Aorta (tissue), 5 donors: Measurements from ENCODE around the gene HUWE1. TPM values are rescaled to one million over a fixed set of nuclear protein-coding genes. Genes with fewer than 3 reads are reported as not detected.

Source experiments
- ATAC-seq: fragments of 200-7000 bp; cut with Tn5 transposase; one replicate; pipeline ENCODE4 v1.9.1; 2022; ENCODE audit warnings: moderate library complexity; ENCODE audit not compliant: low FRiP score
- DNase-seq, 2 donors: peaks; one replicate each; pipeline ENCODE4 v3.0.0-alpha.2; 2020
- H3K27ac ChIP-seq, 2 donors: one replicate each; pipeline ENCODE4 v1.5.1; 2013; ENCODE audit warnings: low read length in 2 of 2, mild to moderate bottlenecking in 2 of 2, moderate library complexity in 2 of 2, control low read depth in 1 of 2, inconsistent platforms in 1 of 2, low read depth in 1 of 2
- H3K27me3 ChIP-seq, 2 donors: one replicate each; pipeline ENCODE4 v1.6.1; 2013; ENCODE audit warnings: control low read depth in 1 of 2, low read length in 1 of 2, mild to moderate bottlenecking in 1 of 2, moderate library complexity in 1 of 2; ENCODE audit not compliant: insufficient read depth in 2 of 2, control insufficient read depth in 1 of 2
- H3K36me3 ChIP-seq, 2 donors: one replicate each; pipeline ENCODE4 v1.6.1; 2013; ENCODE audit warnings: control low read depth in 1 of 2, low read length in 1 of 2, mild to moderate bottlenecking in 1 of 2; ENCODE audit not compliant: insufficient read depth in 2 of 2, control insufficient read depth in 1 of 2
- H3K4me1 ChIP-seq, 2 donors: one replicate each; pipeline ENCODE4 v1.6.1; 2013; ENCODE audit warnings: low read length in 2 of 2, control low read depth in 1 of 2, mild to moderate bottlenecking in 1 of 2, moderate library complexity in 1 of 2; ENCODE audit not compliant: insufficient read depth in 2 of 2, control insufficient read depth in 1 of 2
- H3K4me3 ChIP-seq, 2 donors: one replicate each; pipeline ENCODE4 v1.5.1; 2013; ENCODE audit warnings: low read length in 2 of 2, control low read depth in 1 of 2, mild to moderate bottlenecking in 1 of 2
- H3K9me3 ChIP-seq: one replicate; pipeline ENCODE4 v1.6.1; 2013; ENCODE audit warnings: mild to moderate bottlenecking, low read length; ENCODE audit not compliant: control insufficient read depth
- WGBS, 2 donors: extraction: QIAGEN DNeasy Blood & Tissue Kit; methylation state at CpG; one replicate each; pipeline ENCODE4 v1.1.7; 2013; 5-methylcytosine and 5-hydroxymethylcytosine counted together
- intact Hi-C, 2 donors: fragments of 100-400 bp; cut with DNase I; formaldehyde crosslinking; loops; one replicate each; pipeline versions ENCODE4 v1.14.2 to v1.15.0; 2022
- polyA plus RNA-seq, 2 donors: library from polyadenylated mRNA; stranded (reverse); fragments of 200-250 nt; gene quantifications; one replicate each; pipeline ENCODE4 v1.2.3, GENCODE V29; 2013
- total RNA-seq, 2 donors: library from RNA; stranded (reverse); fragmentation: NEBNext Ultra II Directional; extraction: Animal tissue kit (Norgen Biotek cat#: 25700); gene quantifications; one replicate each; pipeline ENCODE4 v1.2.1, GENCODE V29; 2021
- donor health status: healthy with polysubstance abuse.
- donor health status: Bipolar disorder and iron deficiency.
- donor health status: DM: no; HTN: no; CAD: no.
- donor health status: DM: no; HTN: no; CAD: no.
- donor health status: DM: yes; HTN: yes; CAD: no.

Gene HUWE1
- total and polyA plus RNA-seq, 4 donors, result 22.5 to 196 (median 110) TPM

DNA sequence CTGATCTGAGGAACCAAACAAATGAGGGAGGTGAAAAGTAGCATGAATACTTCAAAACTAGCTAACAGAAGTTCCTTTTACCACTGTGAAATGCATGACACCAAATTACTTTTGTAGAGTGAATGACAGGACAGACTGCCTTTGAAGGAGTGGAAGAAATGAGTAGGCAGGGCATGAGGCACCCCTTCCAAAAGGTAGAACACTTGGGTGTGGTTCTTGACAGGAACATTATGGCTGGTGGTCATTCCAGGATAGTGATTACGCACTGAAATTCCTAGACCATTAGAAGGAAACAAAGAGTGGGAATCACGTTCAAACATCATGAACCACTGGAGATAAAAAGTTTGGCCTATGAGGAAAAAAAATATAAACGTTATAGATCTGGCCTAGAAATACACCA is 4.9 kb downstream of the HUWE1 start:
- WGBS, 2 donors, result 32 to 58% methylated on average over 3 of the region's 3 CpGs
- no peaks in the 10 kb centered on the region for H3K4me1 ChIP-seq
- no peaks in the 10 kb centered on the region for H3K27me3 ChIP-seq
- DNase-seq (no peak), ATAC-seq (no peak)
- intact Hi-C loops, result no loop called here
- no peak overlapping the region for H3K4me3 ChIP-seq
- H3K9me3 ChIP-seq, result no peaks in the 10 kb centered on the region
- H3K36me3 ChIP-seq, result no peaks in the 10 kb centered on the region
- no peak overlapping the region for H3K27ac ChIP-seq

- H3K27me3 ChIP-seq, result no peaks in the 10 kb centered on the region
- H3K9me3 ChIP-seq, result no peaks in the 10 kb centered on the region
- DNase-seq (no peak), ATAC-seq (no peak)
- intact Hi-C loops, result no loop called here
- H3K4me1 ChIP-seq, result no peaks in the 10 kb centered on the region
- H3K27ac ChIP-seq, result no peak overlapping the region
- no peaks in the 10 kb centered on the region for H3K36me3 ChIP-seq
- H3K4me3 ChIP-seq, result no peak overlapping the region
These were observed 7.9 kb downstream of the HUWE1 start for GRCh38 chrX:53678667-53679066.

DNA sequence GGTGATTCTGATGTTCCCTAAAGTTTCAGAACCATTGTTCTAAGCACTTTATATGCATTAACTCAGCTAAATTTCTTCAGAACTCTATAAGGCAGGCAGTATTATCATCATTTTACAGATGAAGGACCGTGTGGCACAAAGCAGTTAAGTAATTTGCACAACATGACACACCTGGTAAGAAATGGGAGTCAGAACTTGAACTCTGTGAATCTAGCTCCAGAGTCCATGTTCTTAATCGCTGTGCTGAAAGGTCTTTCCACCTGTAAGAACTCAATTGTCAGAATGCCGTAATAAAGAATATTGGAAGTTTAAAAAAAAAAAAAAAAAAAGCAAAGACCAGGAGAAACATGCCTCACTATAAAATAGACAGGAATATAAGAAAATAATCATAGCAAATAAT is 9.2 kb downstream of the HUWE1 start:
- Histone ChIP-seq H3K4me1 (no peaks in the 10 kb centered on the region), H3K36me3 (no peaks in the 10 kb centered on the region), H3K9me3 (no peaks in the 10 kb centered on the region), H3K27ac (no peak overlapping the region), H3K4me3 (no peak overlapping the region), H3K27me3 (no peaks in the 10 kb centered on the region)
- no peak for ATAC-seq
- intact Hi-C loops, result no loop called here
- WGBS, 2 donors, result 72 to 80% methylated on average over 3 of the region's 3 CpGs
- DNase-seq, result no peak

DNA sequence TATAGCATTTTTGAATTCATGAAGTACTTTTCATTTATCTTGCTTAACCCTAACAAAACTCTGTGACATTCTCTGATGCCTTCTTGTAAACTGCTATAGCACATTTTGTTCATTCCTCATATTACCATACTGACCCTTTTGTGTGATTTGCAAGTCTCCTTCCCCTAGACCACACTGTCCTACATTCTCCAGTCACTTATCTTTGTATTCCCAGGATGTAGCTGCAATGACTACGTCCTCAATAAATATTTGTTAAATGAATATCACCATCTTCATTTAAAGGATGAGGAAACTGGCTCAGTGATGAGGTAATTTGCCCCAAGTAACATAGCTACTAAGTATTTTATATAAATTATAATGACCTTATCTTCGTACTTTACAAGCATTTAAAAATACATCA is 11.9 kb downstream of the HUWE1 start:
- no peaks in the 10 kb centered on the region for H3K36me3 ChIP-seq
- ATAC-seq (no peak), DNase-seq (no peak)
- no peak overlapping the region for H3K4me3 ChIP-seq
- no peak overlapping the region for H3K27ac ChIP-seq
- WGBS, 2 donors, result 57 to 58% methylated on average over 2 of the region's 2 CpGs
- intact Hi-C loops, result no loop called here
- no peaks in the 10 kb centered on the region for H3K9me3 ChIP-seq
- no peaks in the 10 kb centered on the region for H3K27me3 ChIP-seq
- H3K4me1 ChIP-seq, result no peaks in the 10 kb centered on the region

GRCh38 chrX:53669258-53669657 is 17.3 kb downstream of the HUWE1 start:
- intact Hi-C loops, result no loop called here
- Histone ChIP-seq H3K4me3 (no peak overlapping the region), H3K27me3 (no peaks in the 10 kb centered on the region), H3K27ac (no peak overlapping the region), H3K9me3 (no peaks in the 10 kb centered on the region), H3K36me3 (no peaks in the 10 kb centered on the region), H3K4me1 (peaks cover 0 to 4% of the 10 kb centered on the region in 2 donors)
- DNase-seq (no peak), ATAC-seq (no peak)

GRCh38 chrX:53666171-53666570 is 20.3 kb downstream of the HUWE1 start:
- intact Hi-C loops, result no loop called here
- no peaks in the 10 kb centered on the region for H3K9me3 ChIP-seq
- WGBS, 2 donors, result 58 to 77% methylated on average over 1 of the region's 1 CpG
- no peak overlapping the region for H3K27ac ChIP-seq
- no peak overlapping the region for H3K4me3 ChIP-seq
- ATAC-seq (no peak), DNase-seq (no peak)
- H3K36me3 ChIP-seq, result peaks cover 0 to 3% of the 10 kb centered on the region in 2 donors
- H3K27me3 ChIP-seq, result no peaks in the 10 kb centered on the region
- peaks cover 0 to 4% of the 10 kb centered on the region in 2 donors for H3K4me1 ChIP-seq

- Histone ChIP-seq H3K4me3 (no peak overlapping the region), H3K36me3 (peaks cover 0 to 3% of the 10 kb centered on the region in 2 donors), H3K27ac (no peak overlapping the region), H3K4me1 (no peaks in the 10 kb centered on the region), H3K27me3 (no peaks in the 10 kb centered on the region), H3K9me3 (no peaks in the 10 kb centered on the region)
- 62 to 66% methylated on average over 3 of the region's 3 CpGs for WGBS, 2 donors
- ATAC-seq (no peak), DNase-seq (no peak)
- intact Hi-C loops, result no loop called here
These were observed 26.5 kb downstream of the HUWE1 start for GRCh38 chrX:53660004-53660403.

GRCh38 chrX:53659039-53659438 is 27.5 kb downstream of the HUWE1 start:
- Histone ChIP-seq H3K27ac (no peak overlapping the region), H3K4me1 (no peaks in the 10 kb centered on the region), H3K9me3 (no peaks in the 10 kb centered on the region), H3K4me3 (no peak overlapping the region), H3K36me3 (peaks cover 0 to 3% of the 10 kb centered on the region in 2 donors), H3K27me3 (no peaks in the 10 kb centered on the region)
- DNase-seq (no peak), ATAC-seq (no peak)
- WGBS, 2 donors, result 89 to 100% methylated on average over 1 of the region's 1 CpG
- intact Hi-C loops, result no loop called here

DNA sequence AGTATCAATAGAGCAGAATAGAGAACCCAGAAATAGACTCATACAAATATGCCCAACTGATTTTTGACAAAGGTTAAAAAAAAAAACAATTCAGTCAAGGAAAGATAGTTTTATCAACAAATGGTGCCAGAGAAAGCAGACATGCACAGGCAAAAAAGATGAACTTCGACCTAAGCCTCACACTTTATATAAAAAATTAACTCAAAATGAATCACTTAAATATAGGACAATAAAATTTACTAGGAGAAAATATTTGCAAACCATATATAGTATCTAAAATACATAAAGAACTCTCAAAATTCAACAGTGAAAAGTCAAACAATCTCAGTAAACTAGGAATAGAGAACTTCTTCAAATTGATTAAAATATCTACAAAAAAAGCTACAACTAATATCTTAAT is 29.7 kb downstream of the HUWE1 start:
- ATAC-seq, result no peak
- intact Hi-C loops, result no loop called here
- H3K36me3 ChIP-seq, result no peaks in the 10 kb centered on the region

More for the DNA sequence above, 29.7 kb downstream of the HUWE1 start:
- H3K27ac ChIP-seq, result no peak overlapping the region
- no peaks in the 10 kb centered on the region for H3K4me1 ChIP-seq
- DNase-seq, result no peak
- H3K4me3 ChIP-seq, result no peak overlapping the region
- 39 to 77% methylated on average over 1 of the region's 1 CpG for WGBS, 2 donors
- H3K27me3 ChIP-seq, result no peaks in the 10 kb centered on the region
- no peaks in the 10 kb centered on the region for H3K9me3 ChIP-seq
